ENCODE results near the gene SLC4A1.

DNA sequence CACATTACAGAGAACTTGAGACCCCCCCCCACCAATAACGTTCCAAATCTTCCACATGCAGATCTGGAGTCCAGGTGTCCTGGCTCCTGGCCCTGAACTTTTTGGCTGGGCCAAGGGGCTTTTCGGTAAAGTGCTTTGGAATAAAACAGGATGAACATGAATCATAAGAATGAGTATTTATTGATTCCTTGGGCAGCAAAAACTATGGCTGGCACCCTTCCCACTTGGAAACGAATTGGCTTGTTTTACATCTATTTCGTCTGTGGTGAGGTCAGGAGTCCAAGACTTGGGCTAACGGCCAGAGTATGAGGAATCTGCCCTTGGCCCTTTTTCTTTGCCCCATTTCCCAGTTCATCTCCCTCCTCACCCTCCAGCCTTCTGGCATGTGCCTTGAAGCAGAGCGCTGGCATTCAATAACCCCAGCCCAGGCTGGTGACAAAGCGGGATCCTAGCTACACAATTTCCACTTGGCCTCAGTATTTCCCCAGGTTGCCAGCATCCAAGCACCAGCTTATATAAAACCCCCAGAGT lies 44.3 kb downstream of the SLC4A1 start:
- TF ChIP-seq, protein P1, sequence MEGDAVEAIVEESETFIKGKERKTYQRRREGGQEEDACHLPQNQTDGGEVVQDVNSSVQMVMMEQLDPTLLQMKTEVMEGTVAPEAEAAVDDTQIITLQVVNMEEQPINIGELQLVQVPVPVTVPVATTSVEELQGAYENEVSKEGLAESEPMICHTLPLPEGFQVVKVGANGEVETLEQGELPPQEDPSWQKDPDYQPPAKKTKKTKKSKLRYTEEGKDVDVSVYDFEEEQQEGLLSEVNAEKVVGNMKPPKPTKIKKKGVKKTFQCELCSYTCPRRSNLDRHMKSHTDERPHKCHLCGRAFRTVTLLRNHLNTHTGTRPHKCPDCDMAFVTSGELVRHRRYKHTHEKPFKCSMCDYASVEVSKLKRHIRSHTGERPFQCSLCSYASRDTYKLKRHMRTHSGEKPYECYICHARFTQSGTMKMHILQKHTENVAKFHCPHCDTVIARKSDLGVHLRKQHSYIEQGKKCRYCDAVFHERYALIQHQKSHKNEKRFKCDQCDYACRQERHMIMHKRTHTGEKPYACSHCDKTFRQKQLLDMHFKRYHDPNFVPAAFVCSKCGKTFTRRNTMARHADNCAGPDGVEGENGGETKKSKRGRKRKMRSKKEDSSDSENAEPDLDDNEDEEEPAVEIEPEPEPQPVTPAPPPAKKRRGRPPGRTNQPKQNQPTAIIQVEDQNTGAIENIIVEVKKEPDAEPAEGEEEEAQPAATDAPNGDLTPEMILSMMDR (IDR thresholded peaks at IDR 0.05) = no peak
- TF ChIP-seq POLR2A (IDR thresholded peaks at IDR 0.05) = no peak

Measured in testis (tissue), 2 donors.